Body of pancreas (tissue), 4 donors: ENCODE results near the gene B3GAT3.
A peak's percentile ranks its signal among the peaks of the same experiment; 100 is the strongest.

ENCODE experiments used
- POLR2A ChIP-seq, 3 donors: fragments of 450-650 bp; IDR thresholded peaks; one replicate each; pipeline ENCODE4 v1.6.1; 2016; ENCODE audit warnings: antibody characterized with exemption in 3 of 3, mild to moderate bottlenecking in 2 of 3
- TF ChIP-seq, protein P1 (sequence below), 7 experiments: fragments of 450-650 bp in 4 of 7; fragments of 200-600 bp in 3 of 7; sonication (generic) in 3 of 7; IDR thresholded peaks; one replicate each; pipeline ENCODE4 v1.5.1; 2016 to 2019; ENCODE audit warnings: antibody characterized with exemption in 7 of 7

DNA sequence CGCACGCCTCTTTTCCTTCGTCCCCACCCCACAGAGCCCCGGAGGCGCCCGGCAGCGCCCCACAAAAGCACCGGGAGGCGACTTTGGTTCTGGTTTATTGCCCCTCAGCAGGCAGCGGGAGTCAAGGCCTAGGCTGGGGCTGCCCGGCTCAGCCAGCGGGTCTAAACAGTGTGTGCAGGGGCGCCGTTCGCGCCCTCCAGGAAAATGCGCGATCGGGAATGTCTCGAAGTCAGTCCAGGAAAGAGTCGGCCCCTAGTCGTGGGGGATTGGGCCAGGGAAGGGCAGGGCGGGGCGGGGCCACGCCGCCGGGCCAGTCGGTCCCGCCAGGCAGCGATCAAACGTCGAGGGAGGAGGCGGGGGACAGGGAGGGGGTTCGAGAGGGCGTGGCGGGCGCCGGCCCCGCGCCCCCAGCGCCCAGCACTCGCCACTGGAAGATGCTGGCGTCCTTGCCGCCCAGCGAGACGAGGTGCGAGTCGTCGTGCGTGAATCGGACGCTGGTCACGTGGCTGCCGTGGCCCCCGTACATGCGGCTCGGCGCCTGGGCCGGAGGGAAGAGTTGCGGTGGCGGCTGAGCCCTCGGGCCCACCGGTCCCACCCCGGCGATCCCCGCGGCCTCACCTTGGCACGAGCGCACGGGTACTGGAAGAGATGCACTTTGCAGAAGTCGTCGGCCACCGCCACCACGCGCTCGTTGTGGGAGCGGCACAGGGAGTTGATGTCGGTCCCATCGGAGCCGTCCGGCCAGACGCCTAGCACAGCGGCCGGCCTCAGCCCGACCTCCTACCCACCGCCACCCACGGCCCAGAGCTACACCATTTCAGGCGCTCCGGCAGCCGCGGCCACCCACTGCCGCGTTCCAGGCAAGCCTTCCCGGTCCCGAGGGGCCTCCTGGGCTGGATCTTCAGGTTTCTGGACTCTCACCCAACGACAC, 19.4 kb downstream of the B3GAT3 start:
- no peak for TF ChIP-seq POLR2A (IDR thresholded peaks at IDR 0.05)
- TF ChIP-seq, protein P1, sequence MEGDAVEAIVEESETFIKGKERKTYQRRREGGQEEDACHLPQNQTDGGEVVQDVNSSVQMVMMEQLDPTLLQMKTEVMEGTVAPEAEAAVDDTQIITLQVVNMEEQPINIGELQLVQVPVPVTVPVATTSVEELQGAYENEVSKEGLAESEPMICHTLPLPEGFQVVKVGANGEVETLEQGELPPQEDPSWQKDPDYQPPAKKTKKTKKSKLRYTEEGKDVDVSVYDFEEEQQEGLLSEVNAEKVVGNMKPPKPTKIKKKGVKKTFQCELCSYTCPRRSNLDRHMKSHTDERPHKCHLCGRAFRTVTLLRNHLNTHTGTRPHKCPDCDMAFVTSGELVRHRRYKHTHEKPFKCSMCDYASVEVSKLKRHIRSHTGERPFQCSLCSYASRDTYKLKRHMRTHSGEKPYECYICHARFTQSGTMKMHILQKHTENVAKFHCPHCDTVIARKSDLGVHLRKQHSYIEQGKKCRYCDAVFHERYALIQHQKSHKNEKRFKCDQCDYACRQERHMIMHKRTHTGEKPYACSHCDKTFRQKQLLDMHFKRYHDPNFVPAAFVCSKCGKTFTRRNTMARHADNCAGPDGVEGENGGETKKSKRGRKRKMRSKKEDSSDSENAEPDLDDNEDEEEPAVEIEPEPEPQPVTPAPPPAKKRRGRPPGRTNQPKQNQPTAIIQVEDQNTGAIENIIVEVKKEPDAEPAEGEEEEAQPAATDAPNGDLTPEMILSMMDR (IDR thresholded peaks at IDR 0.05), result peak in 2 of 7 experiments; percentile 10 to 14
